ENCODE measurements around the gene SERPINH1. TPM values are rescaled to one million over a fixed set of nuclear protein-coding genes. Genes with fewer than 3 reads are reported as not detected.
"Not testable (repeated sequence)": the region's sequence is repeated elsewhere in the genome, so short reads cannot be mapped to it uniquely, and the experiment has no call there.

SERPINH1 gene
- total RNA-seq, 1 donor from 2014 or later = 458 TPM

- no peak for DNase-seq (ENCODE audit: low read depth)
These were observed 12.9 kb downstream of the SERPINH1 start for GRCh38 chr11:75574698-75575602.

DNA sequence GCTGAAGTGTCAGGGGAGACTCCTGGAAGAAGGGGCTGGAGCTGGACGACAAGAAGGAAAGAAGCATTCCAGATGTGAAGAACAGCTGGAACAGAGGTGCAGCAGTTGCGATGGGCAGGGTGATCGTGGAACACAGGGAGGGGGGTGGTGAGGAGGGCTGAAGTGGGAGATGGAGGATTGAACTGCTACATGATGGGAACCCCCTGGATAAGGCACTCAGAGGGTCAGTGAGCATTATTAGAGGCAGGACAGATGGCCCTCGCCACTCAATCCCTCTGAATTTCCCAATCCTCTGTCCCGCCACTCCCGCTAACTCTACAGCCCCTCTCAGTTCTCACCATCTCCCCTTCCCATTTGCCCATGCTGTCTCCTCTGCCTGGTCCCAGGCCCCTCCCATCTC is 14.0 kb downstream of the SERPINH1 start:
- no peak for DNase-seq (ENCODE audit: low read depth)

DNA sequence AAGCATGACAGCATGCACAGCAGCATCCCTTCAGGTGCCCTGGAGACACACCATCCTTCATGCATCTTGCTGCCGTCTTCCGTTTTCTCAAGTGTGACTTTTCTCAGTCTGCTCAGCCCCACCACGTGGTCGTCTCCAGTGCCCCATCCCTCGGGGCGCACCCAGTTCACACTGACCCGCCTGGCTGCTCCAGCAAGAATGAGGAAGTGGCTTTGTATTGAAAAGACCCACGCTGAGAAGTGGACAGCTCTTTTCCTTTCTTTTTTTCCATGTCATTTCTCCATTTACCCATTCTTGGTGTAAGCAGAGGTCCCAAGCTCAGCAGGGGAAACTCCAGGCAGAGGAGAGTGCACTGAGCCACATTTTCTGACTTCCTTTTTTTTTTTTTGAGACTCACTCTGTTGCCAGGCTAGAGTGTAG is 14.5 kb downstream of the SERPINH1 start:
- DNase-seq (ENCODE audit: low read depth) = peak; percentile 87

DNA sequence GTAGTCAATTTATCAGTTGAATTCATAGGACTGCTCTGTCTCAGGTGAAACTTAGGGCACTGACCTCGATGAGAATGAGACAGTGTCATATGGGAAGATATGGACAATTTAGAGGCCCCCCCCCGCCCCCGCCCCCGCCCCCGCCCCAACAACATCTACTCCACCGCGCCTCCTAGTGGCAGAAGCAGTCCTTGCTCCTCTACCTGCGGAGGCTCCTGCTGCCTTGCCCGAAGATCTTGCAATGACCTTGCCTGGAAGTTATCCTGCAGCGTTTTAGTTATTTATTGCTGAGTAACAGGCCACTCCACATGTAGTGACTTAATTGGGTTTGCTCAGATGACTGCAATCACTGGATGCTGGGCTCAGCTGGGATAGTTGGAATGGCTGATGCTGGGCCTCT is 15.2 kb downstream of the SERPINH1 start:
- DNase-seq (ENCODE audit: low read depth) = peak; percentile 68

DNA sequence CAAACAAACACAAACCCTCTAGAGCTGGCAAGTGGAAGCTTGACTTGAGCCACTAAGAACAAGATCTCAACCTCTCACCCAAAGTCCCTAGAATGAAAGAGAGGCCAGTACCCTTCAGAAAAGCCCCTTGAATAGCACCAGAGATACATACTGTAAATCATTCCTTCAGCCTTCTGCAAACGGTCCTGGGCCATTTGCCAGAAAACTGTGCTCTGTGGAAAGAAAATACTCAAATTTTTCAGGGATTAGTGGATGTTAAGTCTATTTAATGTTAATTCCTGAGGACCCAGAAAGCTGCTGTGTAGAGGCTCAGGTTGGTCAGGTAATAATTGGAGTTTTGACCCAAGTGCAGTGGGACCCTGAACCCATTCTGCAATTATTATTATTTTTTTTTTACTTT is 16.9 kb downstream of the SERPINH1 start:
- DNase-seq (ENCODE audit: low read depth) = no peak

DNA sequence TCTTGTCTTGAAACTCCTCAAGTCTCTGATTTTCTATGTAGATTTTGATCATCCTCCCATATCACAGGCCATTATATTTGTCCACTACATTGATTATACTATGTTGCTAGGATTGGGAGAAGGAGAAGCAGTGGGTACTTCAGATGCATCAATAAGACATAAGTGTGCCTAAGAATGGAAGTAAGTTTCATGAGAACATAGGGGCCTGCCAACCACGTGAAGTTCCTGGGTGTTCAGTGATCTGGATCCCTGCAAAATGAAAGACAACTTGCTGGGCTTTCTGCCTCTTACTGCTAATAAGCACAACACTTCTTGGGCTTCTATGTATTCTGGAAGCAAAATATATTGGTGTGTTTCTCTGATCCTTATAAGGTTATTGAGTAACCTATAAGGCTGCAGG is 17.8 kb downstream of the SERPINH1 start:
- DNase-seq (ENCODE audit: low read depth) = no peak

GRCh38 chr11:75582506-75582894 is 20.4 kb downstream of the SERPINH1 start:
- no peak for DNase-seq (ENCODE audit: low read depth)

DNA sequence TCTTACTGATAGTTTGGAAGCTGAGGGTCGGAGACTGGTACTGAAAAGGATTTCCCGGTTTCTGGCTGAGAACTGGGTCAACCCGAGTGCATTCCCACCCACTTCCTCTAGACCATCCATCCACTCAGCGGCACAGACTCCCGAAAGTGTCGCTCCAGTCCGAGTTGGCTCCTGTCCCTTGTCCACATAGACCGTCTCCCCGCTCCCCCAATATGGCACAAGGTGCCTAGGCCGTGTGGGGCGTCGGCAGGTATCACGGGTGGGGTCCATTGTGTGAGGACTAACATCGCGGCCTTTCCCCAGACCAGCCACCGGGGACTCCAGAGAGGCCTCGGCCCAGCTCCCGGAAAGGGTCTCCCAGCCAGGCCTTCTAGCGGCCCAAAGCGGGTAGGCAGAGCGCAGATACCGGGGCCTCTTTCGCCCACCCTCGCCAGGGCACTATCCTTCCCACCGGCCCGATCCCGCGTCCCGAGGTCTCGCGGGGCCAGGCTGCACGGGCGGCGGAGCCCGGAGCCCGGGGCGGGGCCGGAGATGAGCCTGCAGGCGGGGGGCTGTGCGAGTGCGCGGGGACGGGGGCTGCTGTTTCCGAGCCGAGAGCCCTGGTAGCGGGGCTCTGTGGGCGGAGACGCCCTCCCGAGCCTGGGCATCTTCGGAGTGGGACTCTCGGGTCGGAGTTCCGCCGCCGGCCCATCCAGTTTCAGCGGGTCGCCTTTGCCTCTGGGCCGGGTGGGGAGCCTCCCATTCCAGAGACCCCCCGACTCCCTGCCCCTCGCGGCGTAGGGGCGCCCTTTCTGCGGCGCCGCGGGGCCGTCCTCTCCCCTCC is 21.1 kb downstream of the SERPINH1 start:
- no peak for DNase-seq (ENCODE audit: low read depth)

- peak; percentile 50 for DNase-seq (ENCODE audit: low read depth)
These were observed 21.9 kb downstream of the SERPINH1 start for GRCh38 chr11:75583718-75584658.

DNA sequence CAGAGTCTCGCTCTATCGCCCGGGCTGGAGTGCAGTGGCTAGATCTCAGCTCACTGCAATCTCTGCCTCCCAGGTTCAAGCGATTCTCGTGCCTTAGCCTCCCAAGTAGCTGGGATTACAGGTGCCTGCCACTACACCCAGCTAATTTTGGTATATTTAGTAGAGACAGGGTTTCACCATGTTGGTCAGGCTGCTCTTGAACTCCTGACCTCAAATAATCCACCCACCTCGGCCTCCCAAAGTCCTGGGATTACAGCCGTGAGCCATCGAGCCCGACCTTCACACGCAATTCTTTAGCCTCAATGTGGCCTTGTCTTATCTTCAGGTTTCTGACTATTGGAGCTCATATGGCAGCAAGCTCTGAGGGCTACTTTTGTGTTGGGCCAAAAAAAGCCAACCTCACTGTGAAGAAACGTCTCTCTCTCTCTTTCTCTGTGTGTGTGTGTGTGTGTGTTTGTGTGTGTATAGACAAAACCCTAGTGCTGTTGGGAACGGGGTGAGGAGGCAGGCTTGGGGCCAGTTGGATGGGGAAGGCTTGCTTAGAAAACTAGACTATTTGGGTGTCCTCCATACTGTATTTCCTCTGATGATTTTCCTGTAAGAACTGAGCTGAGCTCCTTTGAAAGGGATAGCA is 22.7 kb downstream of the SERPINH1 start:
- DNase-seq (ENCODE audit: low read depth) = not testable (repeated sequence)

DNA sequence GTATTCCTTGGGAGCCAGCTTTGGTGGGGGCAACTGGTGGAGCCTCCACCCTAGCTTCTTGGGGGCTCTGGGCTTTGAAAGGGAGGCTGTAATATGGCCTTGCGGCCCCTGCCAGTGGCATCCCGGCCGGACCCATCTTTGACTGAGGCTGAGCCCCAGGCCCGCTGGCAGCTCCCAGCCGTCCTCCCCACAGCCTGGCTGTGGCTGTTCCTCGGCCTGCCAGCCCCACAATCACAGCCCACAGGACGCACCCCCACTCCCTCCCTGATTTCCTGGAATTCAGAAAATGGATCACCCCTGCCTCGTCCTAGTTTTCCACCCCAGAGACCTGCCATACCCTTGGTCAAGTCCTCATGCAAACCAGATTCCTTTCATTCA is 23.2 kb downstream of the SERPINH1 start:
- no peak for DNase-seq (ENCODE audit: low read depth)

GRCh38 chr11:75586395-75586794 is 24.3 kb downstream of the SERPINH1 start:
- no peak for DNase-seq (ENCODE audit: low read depth)

- peak; percentile 52 for DNase-seq (ENCODE audit: low read depth)
These were observed 26.0 kb downstream of the SERPINH1 start for GRCh38 chr11:75588051-75588481.

- no peak for DNase-seq (ENCODE audit: low read depth)
These were observed 27.0 kb downstream of the SERPINH1 start for GRCh38 chr11:75589051-75589450.

- DNase-seq (ENCODE audit: low read depth) = no peak
These were observed 27.9 kb downstream of the SERPINH1 start for GRCh38 chr11:75589933-75590332.

DNA sequence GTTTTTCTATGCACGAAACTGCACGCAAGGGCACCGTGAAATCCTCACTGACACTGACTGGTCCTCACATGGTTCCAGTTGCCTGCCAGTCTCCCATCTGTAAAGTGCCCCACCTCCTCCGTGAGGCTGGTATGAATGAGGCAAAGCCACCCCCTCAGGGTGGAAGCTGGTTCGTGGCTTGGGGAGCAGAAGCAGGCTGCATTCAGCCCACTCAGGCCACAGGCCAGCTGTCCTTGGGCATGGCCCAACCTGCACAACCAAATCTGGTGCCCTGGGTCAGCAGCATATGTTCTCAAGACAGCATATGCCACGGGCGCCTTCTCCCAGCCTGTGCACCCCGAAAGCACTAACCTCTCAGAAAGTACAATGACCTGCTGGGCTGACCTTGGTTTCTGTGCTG is 29.3 kb downstream of the SERPINH1 start:
- no peak for DNase-seq (ENCODE audit: low read depth)

- DNase-seq (ENCODE audit: low read depth) = no peak
These were observed 29.9 kb downstream of the SERPINH1 start for GRCh38 chr11:75591966-75592365.

- DNase-seq (ENCODE audit: low read depth) = no peak
These were observed 30.7 kb downstream of the SERPINH1 start for GRCh38 chr11:75592715-75593114.

DNA sequence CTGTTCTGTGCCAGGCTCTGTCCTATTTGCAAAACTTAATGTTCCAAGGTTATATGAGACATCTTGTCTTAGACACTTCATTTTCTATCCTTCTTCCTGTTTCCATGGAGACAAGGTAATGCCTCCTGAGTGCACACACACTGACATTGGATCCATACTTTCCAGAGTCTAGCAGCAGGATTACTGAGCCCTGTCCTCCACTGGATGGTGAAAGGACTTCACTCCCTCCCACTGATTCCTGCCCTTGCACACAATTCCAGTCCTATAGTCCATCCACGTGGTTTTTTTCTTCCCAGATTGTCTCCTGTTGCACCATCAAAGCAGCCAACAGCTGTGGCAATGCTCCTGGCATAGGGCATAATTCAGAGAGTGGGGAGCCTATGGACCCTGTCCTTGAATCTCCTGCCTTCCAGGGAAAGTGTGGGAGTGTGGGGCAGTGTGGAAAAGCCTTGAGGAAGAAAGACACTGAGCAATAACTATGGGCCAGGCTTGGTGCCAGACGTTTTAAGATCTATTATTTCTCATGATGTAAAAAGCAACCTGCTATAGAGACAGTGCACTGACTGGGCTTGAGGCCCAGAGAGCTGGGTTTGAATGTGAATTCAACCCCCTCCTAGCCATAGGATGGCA is 31.3 kb downstream of the SERPINH1 start:
- DNase-seq (ENCODE audit: low read depth) = no peak

DNA sequence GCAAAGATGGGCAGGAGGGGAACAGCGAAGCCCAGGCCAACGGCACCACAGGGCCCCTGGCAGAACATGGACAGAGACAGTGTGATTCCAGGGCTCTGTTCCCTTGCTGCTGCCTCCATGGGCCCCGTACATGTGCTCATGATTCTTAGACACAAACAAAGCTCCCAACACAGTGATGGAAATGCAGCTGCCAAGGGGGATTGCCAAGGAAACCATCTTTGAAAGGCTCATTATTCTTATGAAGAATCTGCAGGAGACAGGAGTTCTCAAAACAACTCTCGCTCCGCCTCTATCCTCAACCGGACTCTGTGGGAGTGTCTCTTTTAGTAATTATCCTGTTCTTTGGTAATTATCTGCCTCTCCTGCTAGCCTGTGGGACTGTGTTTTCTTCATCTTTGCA is 32.2 kb downstream of the SERPINH1 start:
- no peak for DNase-seq (ENCODE audit: low read depth)

DNA sequence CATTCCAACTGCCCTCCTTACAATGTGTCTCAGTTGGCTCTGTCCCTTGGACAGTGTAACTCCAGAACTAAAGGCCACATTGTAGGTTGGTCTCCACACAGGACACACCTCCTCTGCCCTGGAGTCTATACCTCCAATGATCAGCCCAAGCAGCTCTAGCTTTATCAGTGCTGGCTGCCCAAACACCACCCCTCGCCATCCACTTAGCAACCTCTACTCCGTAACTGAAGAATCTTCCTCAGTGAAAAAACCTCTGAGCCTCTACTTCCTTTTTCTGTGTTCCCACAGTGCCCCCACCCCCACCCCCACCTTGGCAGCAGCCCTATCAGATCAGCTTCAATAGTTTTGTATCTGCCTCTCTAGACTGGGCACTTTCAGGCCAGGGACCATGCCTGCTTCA is 33.4 kb downstream of the SERPINH1 start:
- no peak for DNase-seq (ENCODE audit: low read depth)

All from renal cortical epithelial cell (primary cell).